Activated CD8-positive, alpha-beta memory T cell treated with anti-CD3 and anti-CD28 coated beads for 36 hours (primary cell): ENCODE measurements around the gene LKAAEAR1. TPM values are rescaled to one million over a fixed set of nuclear protein-coding genes. Genes with fewer than 3 reads are reported as not detected.

ENCODE experiments used
- CTCF ChIA-PET: fragments of 350-600 bp; sonication (Branson Sonifier 250); formaldehyde crosslinking; loops from one replicate; lab custom pipeline; 2021; ENCODE audit warnings: antibody characterized with exemption; lab: Charles Lee
- POLR2A ChIA-PET: fragments of 350-600 bp; sonication (Branson Sonifier 250); formaldehyde crosslinking; loops from one replicate; lab custom pipeline; 2021; ENCODE audit warnings: antibody characterized with exemption; lab: Charles Lee
- total RNA-seq, 2 experiments: library from RNA; stranded (reverse); gene quantifications; one replicate each; pipeline ENCODE4 v1.2.3, GENCODE V29; 2021

Gene LKAAEAR1
- total RNA-seq, 2 experiments from 2014 or later, result 0.42 TPM; not detected in 1

GRCh38 chr20:64113444-64113775 lies 29.2 kb upstream of the LKAAEAR1 start:
- ChIA-PET POLR2A (no interaction called here), CTCF (no interaction called here)

GRCh38 chr20:64112691-64113443 lies 28.7 kb upstream of the LKAAEAR1 start:
- ChIA-PET POLR2A (no interaction called here), CTCF (interaction anchor here (1.2 kb wide), 1 partner anchor 29 kb away, joined by 4 read pairs; no protein-coding TSS in a partner anchor)

DNA sequence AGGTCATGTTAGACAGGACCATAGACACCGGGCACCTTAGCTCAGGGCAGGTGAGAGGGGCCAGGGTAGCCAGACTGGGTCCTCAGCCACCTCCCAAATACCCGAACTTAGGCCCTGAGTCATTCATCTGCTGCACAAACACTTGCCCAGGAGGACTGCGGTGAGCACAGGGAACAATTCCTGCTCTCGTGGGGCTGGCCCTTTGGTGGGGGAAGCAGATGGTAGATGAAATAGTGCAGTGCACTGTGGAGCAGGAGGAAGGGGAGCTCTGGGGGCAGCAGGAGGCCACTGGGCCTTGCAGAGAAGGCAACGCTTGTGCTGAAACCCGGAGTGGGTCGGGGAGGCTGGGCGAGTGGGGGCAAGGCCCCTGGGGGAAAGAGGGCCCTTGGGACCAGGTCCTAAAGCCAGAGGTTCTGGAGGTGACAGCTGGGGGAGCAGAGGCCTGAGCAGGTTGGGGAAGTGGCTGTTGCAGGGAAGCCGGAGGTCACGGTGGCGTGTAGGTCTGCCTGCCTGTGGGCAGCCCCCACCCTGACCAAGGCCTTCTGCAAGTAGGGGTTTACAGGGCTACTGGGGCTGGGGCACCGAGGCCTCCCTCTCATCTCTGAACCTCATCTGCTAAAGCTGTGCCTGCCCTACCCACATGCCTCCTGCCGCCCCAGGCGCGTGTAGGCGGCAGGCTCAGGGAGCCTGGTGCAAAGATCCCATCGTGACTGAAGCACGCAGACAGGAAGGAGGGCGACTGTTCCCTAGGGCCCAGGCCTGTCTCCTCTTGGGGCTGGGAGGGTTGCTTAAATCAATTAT lies 27.8 kb upstream of the LKAAEAR1 start:
- ChIA-PET CTCF (interaction anchor here (1.2 kb wide), 1 partner anchor 29 kb away, joined by 4 read pairs; no protein-coding TSS in a partner anchor), POLR2A (no interaction called here)

- CTCF ChIA-PET, result no interaction called here
- POLR2A ChIA-PET, result no interaction called here
Observed at GRCh38 chr20:64110411-64111068, 26.3 kb upstream of the LKAAEAR1 start.

- ChIA-PET POLR2A (no interaction called here), CTCF (interaction anchor here (0.9 kb wide), 1 partner anchor 10 kb away, joined by 3 read pairs; no protein-coding TSS in a partner anchor)
Observed at GRCh38 chr20:64109831-64110391, 25.7 kb upstream of the LKAAEAR1 start.

- POLR2A ChIA-PET, result no interaction called here
- CTCF ChIA-PET, result interaction anchor here (0.9 to 1.0 kb wide), 2 partner anchors 9 to 11 kb away, joined by 3 to 4 read pairs; no protein-coding TSS in a partner anchor
Observed at GRCh38 chr20:64108731-64109681, 24.8 kb upstream of the LKAAEAR1 start.

DNA sequence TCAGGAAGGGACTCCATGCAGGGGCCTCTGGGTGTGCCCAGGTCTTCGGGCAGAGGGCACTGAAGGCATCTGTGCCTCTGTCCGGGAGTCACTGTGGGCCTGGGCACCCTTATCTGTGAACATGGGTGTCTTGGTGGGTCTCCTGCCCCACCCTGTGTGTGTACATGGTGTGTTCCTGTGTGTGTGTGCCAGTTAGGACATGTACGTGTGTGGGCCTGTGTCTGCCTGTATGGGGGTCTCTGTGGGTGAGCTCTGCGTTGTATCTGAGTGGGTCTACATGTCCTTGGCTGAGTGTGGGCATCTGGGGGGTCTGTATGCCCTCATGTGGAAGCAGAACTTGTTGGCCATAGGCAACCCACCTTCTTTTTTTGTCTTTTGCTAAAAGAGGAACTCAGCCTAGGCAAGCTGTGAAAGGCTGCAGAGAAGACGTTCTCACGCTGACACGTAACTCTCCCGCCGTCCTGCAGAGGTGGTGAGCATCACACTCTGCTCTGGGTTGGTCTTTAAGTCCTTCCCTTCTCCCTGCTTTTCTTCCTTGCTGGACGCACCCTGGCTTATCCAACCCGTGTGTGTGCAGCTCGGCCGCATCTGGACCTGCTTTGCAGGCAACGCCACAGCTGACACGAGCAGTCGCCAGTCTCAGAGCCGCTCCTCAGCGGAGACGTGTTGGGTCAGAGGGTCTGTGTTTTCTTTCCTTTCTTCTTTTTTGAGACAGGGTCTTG lies 23.7 kb upstream of the LKAAEAR1 start:
- CTCF ChIA-PET, result interaction anchor here (1.0 kb wide), 2 partner anchors 8 to 12 kb away, joined by 4 to 6 read pairs; no protein-coding TSS in a partner anchor
- POLR2A ChIA-PET, result no interaction called here

DNA sequence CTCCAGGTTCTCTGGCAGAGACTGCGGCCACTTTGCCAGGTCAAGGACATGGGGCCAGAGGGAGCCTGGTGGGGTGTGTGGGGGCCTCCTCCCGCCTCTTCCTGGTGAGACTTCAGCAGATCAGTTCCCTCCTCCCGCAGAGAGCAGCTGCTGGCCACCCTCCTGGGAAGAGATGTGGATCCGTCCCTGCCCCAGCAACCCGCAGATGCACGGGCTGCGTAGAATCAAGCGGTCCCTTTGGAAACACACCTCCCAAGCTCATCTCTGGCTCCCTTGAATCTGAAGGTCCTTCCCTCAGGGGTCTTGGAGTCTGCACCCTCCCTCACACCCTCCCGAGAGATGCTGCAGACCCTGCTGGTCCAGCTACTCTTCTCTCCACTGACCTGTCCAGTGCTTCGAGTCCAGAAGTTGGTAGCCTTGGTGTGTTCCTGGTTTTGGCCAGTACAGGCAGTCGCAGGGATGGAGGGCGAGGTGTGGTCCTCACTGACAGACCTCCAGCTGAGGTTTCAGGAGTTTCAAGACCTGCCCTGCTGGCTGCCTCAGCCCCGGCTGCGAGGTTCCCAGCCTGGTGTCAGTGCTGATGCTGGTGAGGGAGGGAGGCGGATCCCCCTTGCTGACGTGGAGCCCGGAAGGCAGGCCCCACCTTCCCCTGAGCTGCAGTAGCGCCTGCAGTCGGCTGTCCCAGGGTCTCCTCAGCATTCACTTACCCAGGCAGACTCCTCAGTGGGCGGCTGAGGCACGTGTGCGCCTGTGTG lies 23.0 kb upstream of the LKAAEAR1 start, which contains the start of gene NPBWR2:
Gene NPBWR2, minus strand, starts transcription at position 585 of the 755 bp plus-strand sequence. CDS start 734 bp downstream, outside the sequence.
- CTCF ChIA-PET, result interaction anchor here (1.0 to 1.3 kb wide), 3 partner anchors 13 to 69 kb away, joined by 3 to 6 read pairs (median 3); no protein-coding TSS in a partner anchor
- POLR2A ChIA-PET, result interaction anchor here (0.8 kb wide), 1 partner anchor 405 kb away, joined by 3 read pairs; no protein-coding TSS in a partner anchor

GRCh38 chr20:64106435-64106961 lies 22.3 kb upstream of the LKAAEAR1 start:
- POLR2A ChIA-PET, result interaction anchor here (0.8 kb wide), 1 partner anchor 404 kb away, joined by 3 read pairs; no protein-coding TSS in a partner anchor
- CTCF ChIA-PET, result interaction anchor here (1.0 to 1.3 kb wide), 2 partner anchors 23 to 68 kb away, joined by 3 read pairs; no protein-coding TSS in a partner anchor

- POLR2A ChIA-PET, result no interaction called here
- CTCF ChIA-PET, result interaction anchor here (1.0 to 1.3 kb wide), 2 partner anchors 22 to 68 kb away, joined by 3 read pairs; no protein-coding TSS in a partner anchor
Observed at GRCh38 chr20:64105846-64106434, 21.7 kb upstream of the LKAAEAR1 start.

DNA sequence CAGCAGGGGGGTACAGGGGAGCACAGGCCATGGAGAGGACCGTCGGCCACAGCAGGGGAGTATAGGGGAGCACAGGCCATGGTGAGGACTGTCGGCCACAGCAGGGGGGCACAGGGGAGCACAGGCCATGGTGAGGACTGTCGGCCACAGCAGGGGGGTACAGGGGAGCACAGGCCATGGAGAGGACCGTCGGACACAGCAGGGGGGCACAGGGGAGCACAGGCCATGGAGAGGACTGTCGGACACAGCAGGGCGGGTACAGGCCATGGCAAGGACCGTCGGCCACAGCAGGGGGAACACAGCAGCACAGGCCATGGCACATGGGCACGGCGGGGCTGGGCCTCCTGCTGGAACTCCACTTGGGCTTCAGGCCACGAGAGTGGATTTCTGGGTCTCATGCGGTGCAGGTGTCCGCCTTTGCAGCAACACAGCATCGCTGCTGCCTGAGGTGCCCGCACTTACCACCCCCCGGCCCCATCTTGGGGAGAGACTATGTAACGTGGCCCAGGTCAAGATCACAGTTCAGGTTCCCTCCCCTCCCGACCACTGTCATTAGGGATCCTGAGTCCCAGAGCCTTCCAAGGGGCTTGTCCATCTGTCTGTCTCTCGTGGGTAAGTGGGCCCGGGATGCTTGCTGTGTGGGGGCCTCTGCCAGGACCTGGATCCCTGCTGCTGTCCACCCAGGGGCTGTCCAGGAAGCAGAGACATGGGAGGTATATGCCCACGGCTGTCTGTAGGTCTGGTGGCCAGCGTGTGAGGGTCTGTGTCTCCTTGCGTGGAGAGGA lies 20.7 kb upstream of the LKAAEAR1 start:
- ChIA-PET CTCF (no interaction called here), POLR2A (no interaction called here)

GRCh38 chr20:64103871-64104666 lies 19.9 kb upstream of the LKAAEAR1 start:
- ChIA-PET CTCF (no interaction called here), POLR2A (no interaction called here)

GRCh38 chr20:64102647-64103354 lies 18.6 kb upstream of the LKAAEAR1 start:
- CTCF ChIA-PET, result interaction anchor here (0.8 to 4.9 kb wide), 6 partner anchors 13 to 565 kb away, joined by 3 to 27 read pairs (median 4); partner anchors contain the start of gene LKAAEAR1
- POLR2A ChIA-PET, result interaction anchor here (0.7 kb wide), 1 partner anchor 135 kb away, joined by 3 read pairs; no protein-coding TSS in a partner anchor
